Measurements from ENCODE around the gene KCTD3.

DNA sequence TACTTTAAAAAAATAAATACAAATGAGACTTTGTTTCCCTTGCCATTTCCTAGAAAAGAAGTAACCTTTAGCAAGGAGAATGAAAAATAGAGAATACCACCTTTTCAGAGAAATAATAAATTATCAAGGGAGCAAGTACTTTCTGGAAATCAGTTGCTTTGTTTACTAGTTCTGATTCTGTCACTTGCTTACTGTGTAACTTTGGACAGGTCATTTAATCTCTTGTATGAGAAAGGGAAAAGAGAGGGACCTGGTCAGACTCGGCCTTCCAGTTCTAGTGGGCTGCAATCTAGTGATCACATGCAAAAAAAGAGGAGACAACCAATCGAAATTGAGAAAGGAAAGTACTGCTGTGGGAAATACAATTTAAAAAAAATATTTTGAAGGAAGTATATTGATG lies 34.2 kb downstream of the KCTD3 start:
- TF ChIP-seq EZH2phosphoT487 (IDR thresholded peaks at IDR 0.05; ENCODE audit: borderline replicate concordance) = no peak
- TF ChIP-seq, protein P1, sequence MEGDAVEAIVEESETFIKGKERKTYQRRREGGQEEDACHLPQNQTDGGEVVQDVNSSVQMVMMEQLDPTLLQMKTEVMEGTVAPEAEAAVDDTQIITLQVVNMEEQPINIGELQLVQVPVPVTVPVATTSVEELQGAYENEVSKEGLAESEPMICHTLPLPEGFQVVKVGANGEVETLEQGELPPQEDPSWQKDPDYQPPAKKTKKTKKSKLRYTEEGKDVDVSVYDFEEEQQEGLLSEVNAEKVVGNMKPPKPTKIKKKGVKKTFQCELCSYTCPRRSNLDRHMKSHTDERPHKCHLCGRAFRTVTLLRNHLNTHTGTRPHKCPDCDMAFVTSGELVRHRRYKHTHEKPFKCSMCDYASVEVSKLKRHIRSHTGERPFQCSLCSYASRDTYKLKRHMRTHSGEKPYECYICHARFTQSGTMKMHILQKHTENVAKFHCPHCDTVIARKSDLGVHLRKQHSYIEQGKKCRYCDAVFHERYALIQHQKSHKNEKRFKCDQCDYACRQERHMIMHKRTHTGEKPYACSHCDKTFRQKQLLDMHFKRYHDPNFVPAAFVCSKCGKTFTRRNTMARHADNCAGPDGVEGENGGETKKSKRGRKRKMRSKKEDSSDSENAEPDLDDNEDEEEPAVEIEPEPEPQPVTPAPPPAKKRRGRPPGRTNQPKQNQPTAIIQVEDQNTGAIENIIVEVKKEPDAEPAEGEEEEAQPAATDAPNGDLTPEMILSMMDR (conservative IDR thresholded peaks at IDR 0.05; ENCODE audit: low read length) = no peak

Data from Loucy (cell line).